ENCODE data around the gene SYNE4. TPM values are rescaled to one million over a fixed set of nuclear protein-coding genes. Genes with fewer than 3 reads are reported as not detected.
A peak's percentile ranks its signal among the peaks of the same experiment; 100 is the strongest.
"Not testable (repeated sequence)": the region's sequence is repeated elsewhere in the genome, so short reads cannot be mapped to it uniquely, and the experiment has no call there.

Gene SYNE4
- total RNA-seq, 1 donor from 2014 or later: not detected

DNA sequence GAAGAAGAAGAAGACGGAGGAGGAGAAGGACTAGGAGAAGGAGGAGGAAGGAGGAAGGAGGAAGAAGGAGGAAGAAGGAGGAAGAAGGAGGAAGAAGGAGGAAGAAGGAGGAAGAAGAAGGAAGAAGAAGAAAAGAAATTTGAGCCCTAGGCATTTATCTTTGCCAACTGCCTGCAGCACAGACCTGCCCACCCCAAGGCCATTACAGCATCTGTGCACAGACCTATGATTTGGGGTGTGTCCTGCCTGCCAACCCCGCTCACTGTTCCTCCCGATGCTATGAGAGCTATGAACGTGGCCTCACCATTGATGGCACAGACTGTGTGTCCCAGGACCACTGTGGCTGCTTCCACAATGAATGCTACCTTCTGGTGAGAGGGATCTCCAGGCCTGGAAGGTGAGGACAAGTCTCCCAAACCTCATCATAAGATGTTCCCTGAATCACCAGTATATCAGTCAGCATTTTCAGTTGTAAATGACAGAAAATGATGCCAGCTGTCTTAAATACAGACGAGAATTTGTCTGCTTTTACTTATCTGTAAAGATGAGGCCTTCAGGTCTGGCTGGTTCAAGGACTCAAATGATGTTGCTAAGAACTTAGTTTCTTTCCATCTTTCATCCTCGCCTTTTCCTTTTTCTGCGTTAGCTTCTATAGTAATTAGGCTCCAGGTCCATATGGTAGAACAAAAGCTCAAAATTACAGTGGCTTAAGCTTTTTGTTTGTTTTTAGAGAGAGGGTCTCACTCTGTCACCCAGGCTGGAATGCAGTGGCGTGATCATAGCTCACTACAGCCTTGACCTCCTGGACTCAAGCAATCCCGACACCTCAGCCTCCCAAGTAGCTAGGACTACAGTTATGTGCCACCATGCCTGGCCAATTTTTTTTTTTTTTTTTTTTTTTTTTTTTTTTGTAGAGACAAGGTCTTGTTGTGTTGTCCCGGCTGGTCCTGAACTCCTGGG, 17.6 kb downstream of the SYNE4 start:
- DNase-seq (ENCODE audit: extremely low read depth, low read depth, low spot score): no peak

DNA sequence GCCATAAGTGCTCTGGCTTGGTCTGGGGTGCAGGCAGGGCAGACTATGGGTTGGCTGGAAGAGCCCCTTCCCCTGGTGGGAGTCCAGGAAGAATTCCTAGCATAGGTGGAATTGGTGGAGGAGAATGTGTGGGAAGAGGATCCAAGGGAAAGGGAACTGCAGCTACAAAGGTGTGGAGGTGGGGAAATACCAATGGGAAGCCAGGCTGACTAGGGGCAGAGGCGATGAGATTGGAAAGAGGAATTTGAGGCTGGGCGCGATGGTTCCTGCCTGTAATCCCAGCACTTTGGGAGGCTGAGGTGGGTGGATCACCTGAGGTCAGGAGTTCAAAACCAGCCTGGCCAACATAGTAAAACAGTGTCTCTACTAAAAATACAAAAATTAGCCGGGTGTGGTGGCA, 18.5 kb downstream of the SYNE4 start:
- no peak for DNase-seq (ENCODE audit: extremely low read depth, low read depth, low spot score)

DNA sequence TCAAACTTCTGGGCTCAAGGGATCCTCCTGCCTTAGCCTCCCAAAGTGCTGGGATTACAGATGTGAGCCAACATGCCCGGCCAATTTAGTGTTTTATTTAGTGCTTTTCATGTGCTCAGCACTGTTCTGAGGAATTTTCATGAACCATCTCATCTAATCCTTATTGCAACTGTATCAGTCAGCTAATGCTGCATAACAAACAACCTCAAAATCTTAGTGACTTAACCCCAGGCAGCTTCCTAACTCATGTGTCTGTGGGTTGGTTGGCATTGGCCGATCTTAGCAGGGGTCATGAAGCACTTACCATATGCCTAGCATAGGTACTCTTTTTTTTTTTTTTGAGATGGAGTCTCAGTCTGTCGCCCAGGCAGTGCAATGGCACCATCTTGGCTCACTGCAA, 19.8 kb downstream of the SYNE4 start:
- DNase-seq (ENCODE audit: extremely low read depth, low read depth, low spot score): no peak

DNA sequence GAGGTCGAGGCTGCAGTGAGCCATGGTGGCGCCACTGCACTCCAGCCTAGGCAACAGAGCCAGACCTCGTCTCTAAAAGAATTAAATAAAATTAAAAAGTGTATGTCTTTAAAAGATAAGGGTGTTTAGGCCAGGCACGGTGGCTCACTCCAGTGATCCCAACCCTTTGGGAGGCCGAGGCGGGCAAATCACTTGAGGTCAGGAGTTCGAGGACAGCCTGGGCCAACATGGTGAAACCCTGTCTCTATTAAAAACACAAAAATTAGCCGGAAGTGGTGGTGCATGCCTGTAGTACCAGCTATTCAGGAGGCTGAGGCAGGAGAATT, 21.1 kb downstream of the SYNE4 start:
- no peak for DNase-seq (ENCODE audit: extremely low read depth, low read depth, low spot score)

DNA sequence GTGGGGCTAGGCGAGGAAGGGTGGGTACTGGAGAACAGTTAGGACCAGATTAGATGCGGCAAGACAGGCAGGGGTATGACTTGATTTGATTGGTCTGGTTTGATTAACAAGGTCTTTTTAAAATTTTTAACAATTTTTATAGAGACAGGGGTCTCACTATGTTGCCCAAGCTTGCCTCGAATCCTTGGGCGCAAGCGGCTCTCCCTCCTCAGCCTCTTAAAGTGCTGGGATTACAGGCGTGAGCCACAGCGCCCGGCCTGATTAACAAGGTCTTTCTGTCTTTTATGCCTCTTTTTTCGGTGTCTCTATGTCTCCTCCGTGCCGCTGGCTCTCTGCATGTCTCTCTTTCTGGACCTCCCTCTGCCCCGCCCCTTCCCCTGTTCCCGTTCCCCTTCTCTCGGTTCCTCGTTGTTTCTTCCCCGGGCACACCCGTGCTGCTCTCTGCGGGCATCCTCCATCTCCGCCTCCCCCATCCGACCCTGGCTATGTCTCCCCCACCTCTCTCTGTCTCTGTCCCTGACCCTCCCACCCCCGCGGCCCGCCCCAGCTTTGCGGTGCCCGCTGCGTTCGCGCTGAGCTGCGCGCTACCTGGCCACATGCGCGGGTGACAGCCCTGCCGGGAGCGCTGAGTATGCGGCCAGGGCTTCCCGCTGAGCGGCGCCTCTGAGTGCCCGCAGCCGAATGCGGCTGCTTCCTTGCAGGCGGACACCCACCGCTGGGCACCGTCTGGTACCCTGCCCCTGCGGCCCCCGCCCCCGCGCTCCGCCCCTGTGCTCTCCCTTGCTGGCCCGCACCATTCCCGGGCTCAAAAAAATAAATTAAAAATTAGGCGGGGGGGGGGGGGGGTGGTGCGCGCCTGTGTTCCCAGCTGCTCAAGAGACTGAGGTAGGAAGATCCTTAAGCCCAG, 21.7 kb downstream of the SYNE4 start:
- no peak for DNase-seq (ENCODE audit: extremely low read depth, low read depth, low spot score)

DNA sequence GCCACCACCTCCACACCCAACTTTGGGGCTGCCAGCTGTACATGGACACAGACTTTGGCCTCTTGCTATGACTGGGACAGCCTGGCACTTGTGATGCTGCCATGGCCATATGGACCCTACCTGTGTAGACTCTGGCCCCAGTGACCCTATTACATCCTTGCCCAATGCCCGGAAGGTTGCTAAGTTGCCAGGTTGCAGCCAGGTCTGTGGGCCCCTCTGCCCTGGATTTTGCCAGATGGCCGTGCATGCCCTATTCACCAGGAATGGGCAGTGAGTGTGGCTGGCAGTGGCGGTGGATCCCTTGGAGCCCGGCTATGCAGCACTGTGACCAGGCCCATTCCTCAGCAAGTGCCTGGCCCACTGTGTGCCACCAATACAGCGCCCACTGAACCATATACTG, 22.5 kb downstream of the SYNE4 start:
- no peak for DNase-seq (ENCODE audit: extremely low read depth, low read depth, low spot score)

DNA sequence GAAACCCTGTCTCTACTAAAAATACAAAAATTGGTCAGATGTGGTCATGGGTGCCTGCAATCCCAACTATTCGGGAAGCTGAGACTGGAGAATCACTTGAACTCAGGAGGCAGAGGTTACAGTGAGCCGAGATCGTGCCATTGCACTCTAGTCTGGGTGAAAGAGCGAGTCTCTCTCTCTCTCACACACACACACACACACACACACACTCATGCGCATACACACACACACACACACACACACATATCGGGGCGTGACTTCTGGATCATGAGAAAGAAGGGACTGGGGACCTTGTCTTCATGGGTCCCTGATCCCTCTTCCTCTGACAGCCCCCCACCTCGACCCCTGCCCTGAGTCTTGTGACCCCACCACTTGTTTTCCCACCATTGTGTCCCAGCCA, 25.4 kb downstream of the SYNE4 start:
- DNase-seq (ENCODE audit: extremely low read depth, low read depth, low spot score): no peak

DNA sequence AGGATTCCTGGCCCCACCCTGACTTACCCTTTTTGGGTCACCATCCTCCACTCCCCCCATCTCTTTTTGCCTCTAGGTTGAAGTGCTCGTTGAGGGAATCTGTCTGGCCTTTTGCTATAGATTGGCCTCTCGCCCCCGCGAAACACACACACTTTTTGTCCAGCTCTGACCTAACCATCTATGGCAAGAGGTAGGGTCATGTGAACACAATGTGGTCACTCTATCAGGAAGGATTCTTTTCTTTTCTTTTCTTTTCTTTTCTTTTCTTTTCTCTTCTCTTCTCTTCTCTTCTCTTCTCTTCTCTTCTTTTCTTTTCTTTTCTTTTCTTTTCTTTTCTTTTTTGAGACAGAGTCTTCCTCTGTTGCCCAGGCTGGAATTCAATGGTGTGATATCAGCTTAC, 27.6 kb downstream of the SYNE4 start:
- DNase-seq (ENCODE audit: extremely low read depth, low read depth, low spot score): not testable (repeated sequence)

DNA sequence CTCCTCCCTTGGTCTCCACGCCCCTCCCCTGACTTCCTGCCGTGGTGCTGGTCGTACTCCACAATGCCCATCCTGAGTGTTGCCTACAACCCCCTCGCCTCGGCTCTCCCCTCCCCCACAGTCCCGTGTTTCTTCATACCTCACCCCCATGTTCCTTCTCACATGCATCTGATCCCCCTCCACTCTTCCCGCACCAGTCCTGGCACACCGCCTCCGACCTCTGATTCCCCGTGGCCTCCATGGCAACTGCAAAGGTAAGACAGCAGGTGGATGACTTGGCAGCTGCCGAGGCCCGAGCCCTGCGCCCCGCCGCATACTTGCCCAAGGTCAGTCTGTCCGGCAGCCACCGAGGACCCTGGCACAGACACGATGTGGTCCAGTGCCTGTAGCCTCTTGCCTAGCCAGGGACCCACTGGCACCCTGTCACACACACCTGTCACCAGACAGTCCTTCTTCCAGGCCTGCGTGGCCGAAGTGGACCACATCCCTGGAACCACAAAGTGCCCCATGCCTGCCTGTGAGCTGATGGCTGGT, 29.7 kb downstream of the SYNE4 start:
- no peak for DNase-seq (ENCODE audit: extremely low read depth, low read depth, low spot score)

DNA sequence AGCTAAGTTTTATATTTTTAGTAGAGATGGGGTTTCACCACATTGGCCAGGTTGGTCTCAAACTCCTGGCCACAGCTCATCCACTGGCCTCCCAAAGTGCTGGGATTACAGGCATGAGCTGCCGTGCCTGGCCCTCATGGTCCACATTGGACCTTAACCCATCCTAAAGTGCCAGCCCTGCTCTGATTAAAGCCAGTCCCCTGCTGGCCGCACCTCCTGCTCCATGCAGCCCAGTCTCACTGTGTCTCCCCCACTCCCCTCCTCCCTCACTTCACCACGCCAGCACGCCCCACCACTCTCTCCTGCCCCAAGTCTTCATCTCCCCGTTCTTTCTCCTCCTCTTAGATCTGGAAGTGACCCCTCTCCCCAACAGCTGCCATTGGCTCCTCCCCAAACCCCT, 30.3 kb downstream of the SYNE4 start:
- DNase-seq (ENCODE audit: extremely low read depth, low read depth, low spot score): no peak

DNA sequence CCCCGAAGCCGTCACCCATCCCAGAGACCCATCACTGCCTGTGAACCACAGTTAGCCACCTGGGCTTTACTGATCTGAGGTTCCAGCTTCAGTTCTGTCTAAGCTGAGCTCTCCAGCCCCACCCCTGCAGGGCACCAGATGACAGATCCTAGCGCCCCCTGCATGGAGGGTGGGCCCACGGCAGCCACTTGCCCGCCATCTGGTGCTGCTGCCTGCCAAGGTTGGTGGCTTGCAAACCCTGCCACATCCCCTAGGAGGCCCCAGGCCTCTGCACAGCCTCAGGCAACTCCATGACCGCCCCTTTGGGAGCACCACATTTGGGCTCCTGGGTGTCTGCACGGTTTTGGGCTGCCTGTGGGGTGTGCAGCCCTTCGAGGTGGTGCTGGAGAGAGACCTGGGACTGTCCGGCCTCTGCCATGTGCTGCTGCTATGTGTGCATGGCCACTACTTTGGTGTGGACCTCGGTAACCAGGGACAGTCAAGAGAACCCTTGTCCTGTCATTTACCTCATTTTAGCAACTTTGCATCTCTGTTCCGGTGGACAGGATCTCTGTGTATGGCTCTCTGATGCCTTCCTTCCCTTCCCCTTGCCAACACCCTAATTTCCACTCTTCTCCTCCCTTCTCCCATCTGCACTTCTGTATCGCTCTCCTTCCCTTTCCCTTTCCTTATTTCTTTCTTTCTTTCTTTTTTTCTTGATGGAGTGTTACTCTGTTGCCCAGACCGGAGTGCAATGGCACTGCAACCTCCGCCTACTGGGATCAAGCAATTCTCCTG, 31.0 kb downstream of the SYNE4 start:
- DNase-seq (ENCODE audit: extremely low read depth, low read depth, low spot score): no peak

DNA sequence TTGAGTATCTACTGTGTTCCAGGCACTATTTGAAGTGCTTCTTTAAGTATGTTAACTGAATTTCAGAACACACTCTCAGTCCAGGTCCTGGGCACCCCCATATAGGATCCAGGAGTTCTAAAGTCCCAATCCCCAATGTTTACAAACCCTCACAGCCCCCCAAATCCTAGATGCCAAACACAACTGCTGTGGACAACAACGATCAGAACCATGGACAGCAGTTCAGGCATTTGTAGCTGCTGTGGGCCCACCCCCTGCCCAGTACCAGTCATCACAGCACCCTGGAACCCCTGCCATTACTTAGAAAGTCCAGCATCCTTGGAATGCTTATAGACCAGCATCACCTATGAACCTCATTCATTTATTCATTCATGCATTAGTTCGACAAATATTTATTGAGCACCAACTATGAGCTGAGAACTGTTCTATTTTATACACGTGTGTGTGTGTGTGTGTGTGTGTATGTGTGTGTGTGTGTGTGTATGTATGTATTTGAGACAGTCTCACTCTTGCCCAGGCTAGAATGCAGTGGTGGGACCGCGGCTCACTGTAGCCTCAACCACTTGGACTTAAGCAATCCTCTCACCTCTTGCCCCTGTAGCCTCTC, 32.9 kb downstream of the SYNE4 start:
- DNase-seq (ENCODE audit: extremely low read depth, low read depth, low spot score): no peak

DNA sequence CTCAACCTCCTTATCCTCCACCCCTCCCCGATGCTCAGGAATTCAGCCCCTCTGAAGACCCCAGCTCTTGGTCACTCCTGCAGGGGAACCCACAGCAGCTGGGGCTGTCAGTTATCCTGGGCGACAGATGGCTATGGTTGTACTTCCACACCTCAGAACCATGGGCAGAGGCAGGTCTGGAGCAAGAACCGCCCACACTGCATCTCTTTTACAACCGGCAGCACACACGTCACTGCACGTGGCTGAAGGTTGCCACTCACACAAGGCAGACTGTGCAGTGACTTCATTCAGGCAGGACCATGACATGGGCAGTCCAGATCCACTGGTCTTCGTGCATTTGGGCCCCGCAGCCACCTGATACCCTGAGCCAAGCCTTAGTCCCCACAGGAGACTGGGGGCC, 35.1 kb downstream of the SYNE4 start:
- no peak for DNase-seq (ENCODE audit: extremely low read depth, low read depth, low spot score)

DNA sequence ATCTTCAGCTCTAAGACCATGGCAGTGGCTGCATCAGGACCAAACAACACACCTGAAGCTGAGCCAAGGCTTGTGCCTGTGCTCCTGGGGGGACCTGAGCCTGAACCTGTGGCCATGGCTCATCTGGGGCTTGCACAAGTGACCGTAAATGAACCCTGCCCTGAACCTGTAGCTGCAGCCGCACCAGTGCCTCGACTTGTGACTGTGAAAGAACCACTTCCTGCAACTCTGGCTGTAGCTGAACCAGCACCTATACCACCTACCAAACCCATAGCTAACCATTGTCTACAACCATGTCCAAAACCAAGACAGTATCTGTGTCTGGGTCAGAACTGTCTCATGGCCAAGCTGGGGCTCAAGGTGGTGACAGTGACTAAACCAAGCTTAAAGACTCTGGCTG, 41.8 kb downstream of the SYNE4 start:
- no peak for DNase-seq (ENCODE audit: extremely low read depth, low read depth, low spot score)

DNA sequence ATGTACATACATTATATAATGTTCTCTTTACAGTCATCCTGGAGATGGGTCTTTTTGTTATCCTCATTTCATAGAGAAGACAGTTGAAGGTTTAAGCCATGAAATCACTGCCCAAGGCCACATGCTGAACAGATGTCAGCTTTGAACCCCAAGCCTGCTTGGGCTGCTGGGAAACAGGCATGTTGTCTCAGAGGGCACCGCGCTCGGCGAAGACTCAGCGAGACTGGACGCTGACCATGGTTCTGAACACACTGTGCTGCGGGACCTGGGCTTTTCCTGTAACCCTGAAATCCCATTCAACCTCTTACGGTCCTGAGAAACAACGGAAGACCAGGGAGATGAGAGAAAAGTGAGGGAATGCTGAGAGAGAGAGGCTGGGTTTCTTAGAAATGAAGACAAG, 45.1 kb downstream of the SYNE4 start:
- DNase-seq (ENCODE audit: extremely low read depth, low read depth, low spot score): peak; percentile 22

DNA sequence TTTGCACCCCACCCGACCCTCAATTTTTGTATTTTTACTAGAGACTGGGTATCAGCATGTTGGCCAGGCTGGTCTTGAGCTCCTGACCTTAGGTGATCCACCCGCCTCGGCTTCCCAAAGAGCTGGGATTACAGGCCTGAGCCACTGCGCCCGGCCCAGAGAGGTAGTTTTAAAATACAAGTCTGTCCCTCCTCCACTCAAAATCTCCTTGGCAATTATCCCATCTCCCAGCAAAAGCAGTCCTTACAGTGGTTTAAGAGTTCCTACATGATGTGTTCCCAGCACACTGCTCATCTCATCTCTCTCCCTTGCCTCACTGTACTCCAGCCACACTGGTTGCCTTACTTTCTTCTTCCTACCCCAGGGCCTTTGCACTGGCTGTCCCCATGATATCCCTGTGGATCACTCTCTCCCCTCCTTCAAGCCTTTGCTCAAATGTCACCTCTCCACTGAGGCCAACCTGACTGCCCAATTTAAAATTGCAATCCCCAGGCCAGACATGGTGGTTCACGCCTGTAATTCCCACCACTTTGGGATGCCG, 48.1 kb downstream of the SYNE4 start:
- DNase-seq (ENCODE audit: extremely low read depth, low read depth, low spot score): no peak

DNA sequence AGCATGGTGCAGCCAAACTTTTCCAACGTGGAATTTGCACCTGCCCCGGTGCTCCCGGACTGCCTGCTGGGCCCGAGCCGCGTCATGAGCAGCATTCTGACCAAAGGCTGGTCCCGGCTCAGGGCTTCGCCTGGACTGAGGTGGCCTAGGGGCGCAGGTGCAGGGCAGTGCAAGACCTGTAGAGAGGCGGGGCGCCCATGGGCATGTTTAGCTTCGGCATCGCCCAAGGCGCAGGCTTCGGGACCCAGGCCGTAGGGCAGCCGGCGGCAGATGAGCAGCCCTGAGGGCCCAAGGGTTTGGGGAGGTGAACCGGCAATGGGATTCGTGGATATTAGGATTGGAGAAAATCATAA, 48.7 kb downstream of the SYNE4 start:
- no peak for DNase-seq (ENCODE audit: extremely low read depth, low read depth, low spot score)

DNA sequence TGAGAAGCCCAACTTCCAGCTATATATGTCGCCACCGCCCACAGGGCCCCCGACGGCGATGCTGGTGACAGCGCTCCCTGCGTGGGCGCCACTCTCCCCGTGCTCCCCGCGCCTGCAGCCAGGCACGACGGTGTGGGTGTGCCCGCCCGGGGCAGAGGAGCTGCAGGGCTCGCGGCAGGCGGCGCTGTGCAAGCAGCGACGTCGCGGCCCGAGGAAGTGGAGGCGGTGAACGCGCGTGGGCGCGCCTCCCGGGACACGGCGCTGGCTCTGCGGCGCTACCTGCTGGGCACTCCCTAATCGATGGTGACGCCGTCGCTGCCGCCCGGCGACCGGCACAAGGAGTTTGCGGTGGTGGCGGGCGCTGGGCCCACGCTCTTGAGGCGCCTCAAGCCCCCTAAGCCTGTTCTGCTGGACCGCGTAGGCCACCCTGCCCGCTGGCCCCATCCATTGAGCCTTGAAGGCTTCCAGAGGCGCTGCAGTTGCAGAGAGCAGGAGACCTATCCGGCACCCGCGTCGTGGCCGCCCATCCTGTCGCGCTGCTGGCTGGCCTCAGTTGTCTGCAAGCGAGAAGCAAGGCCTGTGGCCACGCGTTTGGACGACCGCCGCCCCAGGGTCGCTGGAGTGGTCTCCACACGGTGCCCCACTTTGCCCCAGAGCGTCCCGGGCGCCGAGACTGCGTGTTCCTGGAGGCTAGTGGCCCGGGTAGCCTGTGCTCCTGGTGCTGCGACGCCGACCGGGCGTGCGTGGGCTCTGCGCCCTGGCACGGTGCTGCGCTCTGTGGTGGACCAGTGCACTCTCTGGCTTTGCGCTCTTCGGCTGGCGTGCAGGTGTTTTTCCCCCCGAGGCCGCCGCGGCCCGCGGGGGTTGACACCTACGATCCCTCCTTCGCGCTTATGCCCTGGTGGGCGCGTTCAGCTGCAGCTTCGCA, 49.3 kb downstream of the SYNE4 start:
- DNase-seq (ENCODE audit: extremely low read depth, low read depth, low spot score): no peak

DNA sequence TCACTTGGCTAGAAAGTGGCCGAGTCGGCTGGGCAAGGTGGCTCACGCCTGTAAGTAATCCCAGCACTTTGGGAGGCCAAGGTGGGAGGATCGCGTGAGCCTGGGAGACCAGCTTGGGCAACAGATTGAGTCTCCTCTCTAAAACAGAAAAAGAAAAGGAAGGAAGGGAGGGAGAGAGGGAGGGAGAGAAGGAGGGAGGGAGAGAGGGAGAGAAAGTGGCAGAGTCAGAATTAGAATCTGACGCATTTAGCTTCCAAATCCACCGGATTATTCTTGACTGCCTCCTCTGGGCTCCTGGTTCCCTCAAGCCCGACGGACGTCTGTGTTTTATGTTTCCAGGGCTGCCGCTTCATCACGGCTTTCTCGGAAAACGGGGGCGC, 50.0 kb downstream of the SYNE4 start:
- DNase-seq (ENCODE audit: extremely low read depth, low read depth, low spot score): no peak

Measured in glomerular endothelial cell (primary cell).